Measurements from ENCODE around the gene POP7.

The POP7 gene

GRCh38 chr7:100679129-100679926 lies 26.6 kb upstream of the POP7 start:
- Histone ChIP-seq H3K36me3 (ENCODE audit: control insufficient read depth, low read length) (peaks cover 83% of the 10 kb centered on the region), H3K9me2 (replicated peaks; ENCODE audit: control insufficient read depth, low read length) (no peaks in the 10 kb centered on the region), H3F3A (ENCODE audit: control insufficient read depth, insufficient read depth) (peaks cover 19% of the 10 kb centered on the region), H3K4me2 (ENCODE audit: low read length) (no peak overlapping the region), H3K27me3 (ENCODE audit: control insufficient read depth, low read length) (no peaks in the 10 kb centered on the region), H3K4me1 (ENCODE audit: control insufficient read depth, low read length) (peaks cover 8% of the 10 kb centered on the region), H3K4me3 (ENCODE audit: low read length) (no peak overlapping the region), H3K79me2 (ENCODE audit: control insufficient read depth, low read length) (peaks cover 37% of the 10 kb centered on the region), H3K9me3 (ENCODE audit: control insufficient read depth, insufficient read depth, low read length) (no peaks in the 10 kb centered on the region), H4K20me1 (ENCODE audit: control insufficient read depth, insufficient read depth, low read depth, low read length) (peaks cover 9% of the 10 kb centered on the region), H3K27ac (ENCODE audit: low read depth, low read length) (no peak overlapping the region)
- TF ChIP-seq EZH2phosphoT487 (IDR thresholded peaks at IDR 0.05; ENCODE audit: borderline replicate concordance, low read length) = no peak
- TF ChIP-seq, protein P1, sequence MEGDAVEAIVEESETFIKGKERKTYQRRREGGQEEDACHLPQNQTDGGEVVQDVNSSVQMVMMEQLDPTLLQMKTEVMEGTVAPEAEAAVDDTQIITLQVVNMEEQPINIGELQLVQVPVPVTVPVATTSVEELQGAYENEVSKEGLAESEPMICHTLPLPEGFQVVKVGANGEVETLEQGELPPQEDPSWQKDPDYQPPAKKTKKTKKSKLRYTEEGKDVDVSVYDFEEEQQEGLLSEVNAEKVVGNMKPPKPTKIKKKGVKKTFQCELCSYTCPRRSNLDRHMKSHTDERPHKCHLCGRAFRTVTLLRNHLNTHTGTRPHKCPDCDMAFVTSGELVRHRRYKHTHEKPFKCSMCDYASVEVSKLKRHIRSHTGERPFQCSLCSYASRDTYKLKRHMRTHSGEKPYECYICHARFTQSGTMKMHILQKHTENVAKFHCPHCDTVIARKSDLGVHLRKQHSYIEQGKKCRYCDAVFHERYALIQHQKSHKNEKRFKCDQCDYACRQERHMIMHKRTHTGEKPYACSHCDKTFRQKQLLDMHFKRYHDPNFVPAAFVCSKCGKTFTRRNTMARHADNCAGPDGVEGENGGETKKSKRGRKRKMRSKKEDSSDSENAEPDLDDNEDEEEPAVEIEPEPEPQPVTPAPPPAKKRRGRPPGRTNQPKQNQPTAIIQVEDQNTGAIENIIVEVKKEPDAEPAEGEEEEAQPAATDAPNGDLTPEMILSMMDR (IDR thresholded peaks at IDR 0.05; ENCODE audit: low read depth, low read length, poor library complexity, severe bottlenecking) = no peak

DNA sequence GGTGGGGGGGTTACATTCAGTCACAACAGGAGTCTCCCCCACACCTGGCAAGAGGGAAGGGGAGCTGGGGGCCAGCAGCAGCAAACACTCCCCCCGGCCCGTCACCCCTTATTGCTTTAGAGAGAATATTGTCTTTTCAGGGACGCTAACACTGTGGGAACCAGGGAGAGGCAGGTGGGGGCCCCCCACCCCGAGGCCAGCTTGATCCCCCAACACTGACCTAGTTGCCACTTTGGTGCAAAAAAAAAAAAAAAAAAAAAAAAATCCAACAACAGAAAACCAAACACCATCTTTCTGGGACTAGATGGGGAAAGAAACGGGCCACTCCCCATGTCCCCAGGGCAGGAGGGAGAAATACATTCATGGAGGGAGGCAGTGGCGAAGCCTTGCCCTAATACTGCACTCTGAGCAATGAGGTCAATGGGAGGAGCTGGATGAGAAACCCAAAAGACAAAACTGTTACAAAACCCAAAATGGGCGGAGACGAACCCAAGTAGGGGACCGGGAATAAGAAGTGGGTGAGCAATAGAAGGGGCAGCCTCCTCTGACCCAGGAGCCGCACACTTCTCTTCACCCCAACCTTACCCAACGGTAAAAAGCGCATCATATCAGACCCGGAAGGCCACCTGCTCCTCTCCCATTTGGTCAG lies 25.9 kb upstream of the POP7 start:
- H3K4me1 ChIP-seq (ENCODE audit: control insufficient read depth, low read length) = peaks cover 8% of the 10 kb centered on the region
- H3K4me3 ChIP-seq (ENCODE audit: low read length) = no peak overlapping the region
- TF ChIP-seq, protein P1 (IDR thresholded peaks at IDR 0.05; ENCODE audit: low read depth, low read length, poor library complexity, severe bottlenecking) = no peak
- TF ChIP-seq EZH2phosphoT487 (IDR thresholded peaks at IDR 0.05; ENCODE audit: borderline replicate concordance, low read length) = no peak
- peaks cover 19% of the 10 kb centered on the region for H3F3A ChIP-seq (ENCODE audit: control insufficient read depth, insufficient read depth)
- H3K4me2 ChIP-seq (ENCODE audit: low read length) = no peak overlapping the region
- H3K27me3 ChIP-seq (ENCODE audit: control insufficient read depth, low read length) = no peaks in the 10 kb centered on the region
- peaks cover 87% of the 10 kb centered on the region for H3K36me3 ChIP-seq (ENCODE audit: control insufficient read depth, low read length)
- peaks cover 30% of the 10 kb centered on the region for H3K79me2 ChIP-seq (ENCODE audit: control insufficient read depth, low read length)
- H4K20me1 ChIP-seq (ENCODE audit: control insufficient read depth, insufficient read depth, low read depth, low read length) = peaks cover 9% of the 10 kb centered on the region
- no peaks in the 10 kb centered on the region for H3K9me2 ChIP-seq (replicated peaks; ENCODE audit: control insufficient read depth, low read length)
- no peaks in the 10 kb centered on the region for H3K9me3 ChIP-seq (ENCODE audit: control insufficient read depth, insufficient read depth, low read length)
- no peak overlapping the region for H3K27ac ChIP-seq (ENCODE audit: low read depth, low read length)

- no peak overlapping the region for H3K27ac ChIP-seq (ENCODE audit: low read depth, low read length)
Observed at GRCh38 chr7:100680576-100681271, 25.2 kb upstream of the POP7 start.

More at GRCh38 chr7:100680576-100681271, 25.2 kb upstream of the POP7 start:
- Histone ChIP-seq H3K9me3 (ENCODE audit: control insufficient read depth, insufficient read depth, low read length) (no peaks in the 10 kb centered on the region), H3K79me2 (ENCODE audit: control insufficient read depth, low read length) (peaks cover 23% of the 10 kb centered on the region), H3K4me3 (ENCODE audit: low read length) (no peak overlapping the region), H3K9me2 (replicated peaks; ENCODE audit: control insufficient read depth, low read length) (no peaks in the 10 kb centered on the region), H3K36me3 (ENCODE audit: control insufficient read depth, low read length) (peaks cover 93% of the 10 kb centered on the region), H3K4me2 (ENCODE audit: low read length) (no peak overlapping the region), H3F3A (ENCODE audit: control insufficient read depth, insufficient read depth) (peaks cover 19% of the 10 kb centered on the region), H3K4me1 (ENCODE audit: control insufficient read depth, low read length) (peaks cover 8% of the 10 kb centered on the region), H3K27me3 (ENCODE audit: control insufficient read depth, low read length) (no peaks in the 10 kb centered on the region), H4K20me1 (ENCODE audit: control insufficient read depth, insufficient read depth, low read depth, low read length) (peaks cover 9% of the 10 kb centered on the region)
- TF ChIP-seq, protein P1 (IDR thresholded peaks at IDR 0.05; ENCODE audit: low read depth, low read length, poor library complexity, severe bottlenecking) = no peak

All from DOHH2 (cell line).